ENCODE data around the gene MEA1.

- TF ChIP-seq CTCF (conservative IDR thresholded peaks at IDR 0.05; ENCODE audit: low read depth in 2 of 2), result no peak
- no peak for TF ChIP-seq POLR2AphosphoS5 (IDR thresholded peaks at IDR 0.05; ENCODE audit: low read depth)
- TF ChIP-seq EZH2 (IDR thresholded peaks at IDR 0.05; ENCODE audit: low read depth, unreplicated experiment), result no peak
Observed at GRCh38 chr6:43007126-43007525, 6.6 kb downstream of the MEA1 start.
